Thoracic aorta (tissue), 2 donors: Measurements from ENCODE around the gene GNLY. TPM values are rescaled to one million over a fixed set of nuclear protein-coding genes. Genes with fewer than 3 reads are reported as not detected.

Experiments
- ATAC-seq: fragments of 150-250 bp; one replicate; pipeline ENCODE4 v1.8.0; 2017; ENCODE audit warnings: low read depth; ENCODE audit not compliant: insufficient number of reproducible peaks, low FRiP score
- DNase-seq: peaks from one replicate; pipeline ENCODE4 v3.0.0-alpha.2; 2020; ENCODE audit warnings: low spot score
- H3K27ac ChIP-seq, 2 donors: fragments of 200-600 bp; sonication (generic); 1 replicate in 1 of 2; 2 replicates in 1 of 2; pipeline ENCODE4 v1.5.1; 2016; ENCODE audit warnings: mild to moderate bottlenecking in 2 of 2, moderate library complexity in 2 of 2
- H3K27me3 ChIP-seq: fragments of 200-600 bp; sonication (generic); replicated peaks from 2 replicates; pipeline ENCODE4 v1.6.0; 2016; ENCODE audit warnings: mild to moderate bottlenecking; ENCODE audit not compliant: insufficient read depth
- H3K36me3 ChIP-seq: fragments of 200-600 bp; sonication (generic); one replicate; pipeline ENCODE4 v1.5.1; 2016
- H3K4me1 ChIP-seq, 2 donors: fragments of 200-600 bp; sonication (generic); 1 replicate in 1 of 2; 2 replicates in 1 of 2; pipeline versions ENCODE4 v1.5.1 to v1.6.0; 2016; ENCODE audit warnings: low read depth in 2 of 2, mild to moderate bottlenecking in 1 of 2; ENCODE audit not compliant: control insufficient read depth in 1 of 2
- H3K4me3 ChIP-seq: fragments of 200-600 bp; sonication (generic); 2 replicates; pipeline ENCODE4 v1.5.1; 2016; ENCODE audit warnings: mild to moderate bottlenecking
- H3K9me3 ChIP-seq: fragments of 200-600 bp; sonication (generic); 2 replicates; pipeline ENCODE4 v1.5.1; 2016
- total RNA-seq, 2 donors: library from RNA; depleted of rRNA; stranded (reverse); fragments of >200 nt; gene quantifications; one replicate each; pipeline versions ENCODE4 v1.1.0 to v1.2.3, GENCODE V29; 2016
- TF ChIP-seq, protein P1 (sequence below): fragments of 200-600 bp; sonication (generic); IDR thresholded peaks from one replicate; pipeline ENCODE4 v1.5.1; 2019; ENCODE audit warnings: antibody characterized with exemption

Gene GNLY
- total RNA-seq, 2 donors from 2014 or later = 1.5 to 8.5 TPM

DNA sequence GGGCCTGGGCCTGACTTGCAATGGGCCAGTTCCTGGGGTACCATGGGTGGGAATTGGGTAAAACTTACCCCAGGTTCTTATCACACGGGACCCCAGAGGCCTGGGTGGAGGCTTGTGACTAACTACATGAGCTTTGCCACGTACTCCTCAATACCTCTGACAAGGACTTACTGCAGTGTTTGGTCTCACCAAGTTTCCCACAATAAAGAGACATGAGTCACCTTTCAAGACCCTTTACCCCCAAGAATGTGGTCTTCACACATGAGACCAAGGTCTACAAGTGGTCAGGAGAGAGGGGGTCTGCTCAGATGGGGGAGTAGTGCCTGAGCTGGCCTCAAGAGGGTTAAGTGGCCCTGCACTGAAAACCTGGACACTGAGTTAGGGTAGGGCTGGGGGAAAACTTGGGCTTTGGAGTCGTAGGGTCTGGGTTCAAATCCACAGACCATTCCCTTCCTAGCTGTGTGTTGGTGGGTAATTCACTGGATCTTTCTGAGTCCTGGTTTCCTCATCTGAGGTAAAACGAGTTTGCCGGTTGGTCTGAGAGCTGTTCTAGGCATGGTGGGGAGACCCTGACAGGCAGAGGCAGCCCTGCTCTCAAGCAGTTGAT, 2.0 kb upstream of the GNLY start:
- no peak for ATAC-seq
- DNase-seq = no peak
- TF ChIP-seq, protein P1, sequence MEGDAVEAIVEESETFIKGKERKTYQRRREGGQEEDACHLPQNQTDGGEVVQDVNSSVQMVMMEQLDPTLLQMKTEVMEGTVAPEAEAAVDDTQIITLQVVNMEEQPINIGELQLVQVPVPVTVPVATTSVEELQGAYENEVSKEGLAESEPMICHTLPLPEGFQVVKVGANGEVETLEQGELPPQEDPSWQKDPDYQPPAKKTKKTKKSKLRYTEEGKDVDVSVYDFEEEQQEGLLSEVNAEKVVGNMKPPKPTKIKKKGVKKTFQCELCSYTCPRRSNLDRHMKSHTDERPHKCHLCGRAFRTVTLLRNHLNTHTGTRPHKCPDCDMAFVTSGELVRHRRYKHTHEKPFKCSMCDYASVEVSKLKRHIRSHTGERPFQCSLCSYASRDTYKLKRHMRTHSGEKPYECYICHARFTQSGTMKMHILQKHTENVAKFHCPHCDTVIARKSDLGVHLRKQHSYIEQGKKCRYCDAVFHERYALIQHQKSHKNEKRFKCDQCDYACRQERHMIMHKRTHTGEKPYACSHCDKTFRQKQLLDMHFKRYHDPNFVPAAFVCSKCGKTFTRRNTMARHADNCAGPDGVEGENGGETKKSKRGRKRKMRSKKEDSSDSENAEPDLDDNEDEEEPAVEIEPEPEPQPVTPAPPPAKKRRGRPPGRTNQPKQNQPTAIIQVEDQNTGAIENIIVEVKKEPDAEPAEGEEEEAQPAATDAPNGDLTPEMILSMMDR = no peak

DNA sequence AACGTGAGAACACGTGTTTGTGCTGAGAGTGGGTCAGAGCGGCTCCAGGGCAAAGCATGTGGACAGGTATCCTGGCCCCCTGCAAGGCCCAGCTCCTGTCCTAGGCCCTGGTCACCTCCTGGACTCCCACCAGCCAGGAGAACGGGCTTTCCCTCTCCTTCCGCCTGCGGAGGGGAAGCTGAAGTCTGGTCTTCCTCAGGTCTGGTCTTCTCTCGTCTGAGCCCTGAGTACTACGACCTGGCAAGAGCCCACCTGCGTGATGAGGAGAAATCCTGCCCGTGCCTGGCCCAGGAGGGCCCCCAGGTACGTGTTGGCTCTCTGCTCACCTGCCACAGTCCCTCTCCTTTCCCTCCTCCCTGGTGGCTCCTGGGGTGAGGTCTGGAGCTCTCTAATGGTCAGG, 963 bp downstream of the GNLY start:
- no peaks in the 10 kb centered on the region for H3K36me3 ChIP-seq
- no peak overlapping the region for H3K27ac ChIP-seq
- H3K4me1 ChIP-seq = no peaks in the 10 kb centered on the region
- DNase-seq (no peak), ATAC-seq (no peak)
- H3K4me3 ChIP-seq = no peak overlapping the region
- H3K27me3 ChIP-seq = no peaks in the 10 kb centered on the region
- no peaks in the 10 kb centered on the region for H3K9me3 ChIP-seq
- TF ChIP-seq, protein P1 = no peak

More for the DNA sequence above, 2.0 kb upstream of the GNLY start:
- H3K9me3 ChIP-seq = no peaks in the 10 kb centered on the region
- no peaks in the 10 kb centered on the region for H3K4me1 ChIP-seq
- H3K27ac ChIP-seq = no peak overlapping the region
- no peak overlapping the region for H3K4me3 ChIP-seq
- no peaks in the 10 kb centered on the region for H3K27me3 ChIP-seq
- no peaks in the 10 kb centered on the region for H3K36me3 ChIP-seq

DNA sequence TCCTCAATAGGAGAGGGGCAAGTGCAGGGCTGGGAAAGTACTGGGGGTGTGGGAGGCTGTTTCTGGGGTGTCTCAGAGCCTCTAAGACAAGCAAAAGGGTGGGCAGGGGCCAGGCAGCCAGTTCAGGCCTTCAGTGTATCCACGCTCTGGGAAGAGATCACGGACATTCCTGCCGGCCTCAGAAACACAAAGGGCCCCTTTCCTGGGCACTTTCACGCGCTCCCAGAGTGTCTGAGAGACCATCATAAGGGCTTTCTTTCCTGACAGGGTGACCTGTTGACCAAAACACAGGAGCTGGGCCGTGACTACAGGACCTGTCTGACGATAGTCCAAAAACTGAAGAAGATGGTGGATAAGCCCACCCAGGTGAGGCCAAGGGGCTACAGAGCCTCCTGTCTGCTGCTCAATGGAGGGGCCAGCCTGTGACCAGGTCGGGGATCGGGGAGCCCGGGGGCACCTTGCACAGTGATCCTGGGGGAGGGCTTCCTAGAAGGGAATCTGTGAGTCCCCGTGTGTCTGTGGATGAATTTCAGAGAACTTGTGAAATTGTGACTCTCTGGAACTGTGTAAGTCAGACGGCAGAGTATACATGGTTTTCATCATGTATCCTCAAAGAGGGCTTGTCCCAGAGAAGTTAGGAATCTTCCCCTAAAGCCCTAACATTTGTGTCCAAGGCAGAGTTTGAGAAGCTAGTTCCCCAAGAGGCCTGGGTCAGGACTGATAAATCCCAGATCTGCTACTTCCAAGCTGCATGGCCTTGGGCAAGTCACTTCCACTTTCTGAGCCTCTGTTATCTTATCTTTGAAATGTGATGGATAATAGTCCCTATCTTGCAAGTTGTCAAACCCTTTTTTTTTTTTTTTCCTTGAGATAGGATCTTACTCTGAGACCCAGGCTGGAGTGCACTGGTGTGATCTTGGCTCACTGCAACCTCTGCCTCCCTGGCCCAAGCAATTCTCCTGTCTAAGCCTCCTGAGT, 1.8 kb downstream of the GNLY start:
- TF ChIP-seq, protein P1 = no peak
- H3K27me3 ChIP-seq = no peaks in the 10 kb centered on the region
- H3K36me3 ChIP-seq = no peaks in the 10 kb centered on the region
- DNase-seq (no peak), ATAC-seq (no peak)
- H3K4me3 ChIP-seq = no peak overlapping the region
- no peaks in the 10 kb centered on the region for H3K4me1 ChIP-seq
- no peak overlapping the region for H3K27ac ChIP-seq
- no peaks in the 10 kb centered on the region for H3K9me3 ChIP-seq

DNA sequence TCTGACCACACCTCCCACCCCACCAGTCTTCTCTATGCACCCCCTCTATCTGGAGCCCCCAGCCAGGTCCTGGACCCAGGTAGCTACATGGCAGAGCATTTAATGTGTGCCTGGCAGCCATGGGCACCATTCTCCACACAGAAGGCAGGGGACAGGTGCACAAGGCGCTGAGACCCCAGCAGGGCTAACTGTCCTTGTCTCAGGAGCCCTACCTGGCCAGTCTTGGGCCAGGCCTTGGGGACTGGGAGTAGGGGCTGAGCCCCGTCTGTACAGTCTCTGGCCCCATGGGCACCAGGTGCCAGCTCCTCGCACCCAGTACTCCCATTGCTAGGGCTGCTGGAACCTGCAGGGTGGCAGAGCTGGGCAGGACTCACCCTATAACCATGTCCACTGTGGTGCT, 2.9 kb downstream of the GNLY start:
- H3K36me3 ChIP-seq = no peaks in the 10 kb centered on the region
- DNase-seq (no peak), ATAC-seq (no peak)
- TF ChIP-seq, protein P1 = no peak
- no peaks in the 10 kb centered on the region for H3K9me3 ChIP-seq
- H3K27me3 ChIP-seq = no peaks in the 10 kb centered on the region
- H3K4me3 ChIP-seq = no peak overlapping the region
- H3K4me1 ChIP-seq = no peaks in the 10 kb centered on the region
- H3K27ac ChIP-seq = no peak overlapping the region

DNA sequence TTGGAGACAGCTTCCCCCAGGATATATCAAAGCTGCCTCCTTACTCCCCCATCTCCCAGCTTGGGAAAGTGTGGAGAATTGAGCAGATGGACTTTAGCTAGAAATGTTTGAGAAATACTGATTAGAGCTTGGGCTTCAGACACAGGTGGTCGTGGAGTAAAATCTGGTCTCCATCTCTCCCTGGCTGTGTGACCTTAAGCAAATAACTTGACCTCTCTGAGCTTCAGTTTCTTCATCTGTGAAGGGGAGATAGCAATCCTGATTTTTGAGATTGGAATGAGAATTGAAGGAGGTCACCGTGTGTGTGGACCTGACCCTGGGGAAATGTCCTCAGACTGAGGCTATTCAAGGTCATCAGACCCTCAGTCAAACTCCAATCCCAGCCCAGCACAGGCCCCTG, 3.6 kb downstream of the GNLY start:
- peaks cover 0 to 3% of the 10 kb centered on the region in 2 donors for H3K4me1 ChIP-seq
- H3K27ac ChIP-seq = no peak overlapping the region
- H3K36me3 ChIP-seq = no peaks in the 10 kb centered on the region
- H3K27me3 ChIP-seq = no peaks in the 10 kb centered on the region
- no peak overlapping the region for H3K4me3 ChIP-seq
- H3K9me3 ChIP-seq = no peaks in the 10 kb centered on the region
- no peak for ATAC-seq
- TF ChIP-seq, protein P1 = no peak
- no peak for DNase-seq
